Stimulated activated CD4-positive, alpha-beta T cell treated with anti-CD3 and anti-CD28 coated beads, Interleukin-15, amount 100 ng/mL, for 1 hour (primary cell): Measurements from ENCODE around the gene ASIC4.
A peak's percentile ranks its signal among the peaks of the same experiment; 100 is the strongest.

Experiments
- DNase-seq, 2 donors: peaks; one replicate each; pipeline ENCODE4 v3.0.0-alpha.2; 2020; ENCODE audit warnings: low read depth in 1 of 2, low spot score in 1 of 2

The ASIC4 gene

GRCh38 chr2:219548990-219549389 is 34.7 kb downstream of the ASIC4 start:
- DNase-seq: no peak

GRCh38 chr2:219549619-219550018 is 35.3 kb downstream of the ASIC4 start:
- DNase-seq: no peak

GRCh38 chr2:219551441-219552381 is 37.4 kb downstream of the ASIC4 start:
- no peak for DNase-seq

- DNase-seq: peak; percentile 61 to 74
Observed at GRCh38 chr2:219552382-219553167, 38.3 kb downstream of the ASIC4 start.

GRCh38 chr2:219553168-219553417 is 38.8 kb downstream of the ASIC4 start:
- no peak for DNase-seq

GRCh38 chr2:219553463-219553963 is 39.2 kb downstream of the ASIC4 start:
- no peak for DNase-seq

GRCh38 chr2:219554350-219554749 is 40.1 kb downstream of the ASIC4 start:
- no peak for DNase-seq

- no peak for DNase-seq
Observed at GRCh38 chr2:219555956-219556355, 41.7 kb downstream of the ASIC4 start.

GRCh38 chr2:219556413-219556812 is 42.1 kb downstream of the ASIC4 start:
- DNase-seq: no peak

- DNase-seq: no peak
Observed at GRCh38 chr2:219557320-219557719, 43.0 kb downstream of the ASIC4 start.

- DNase-seq: no peak
Observed at GRCh38 chr2:219557791-219558785, 43.8 kb downstream of the ASIC4 start.

GRCh38 chr2:219559156-219559915 is 45.1 kb downstream of the ASIC4 start:
- DNase-seq: no peak

GRCh38 chr2:219560037-219560892 is 46.0 kb downstream of the ASIC4 start:
- no peak for DNase-seq

- DNase-seq: no peak
Observed at GRCh38 chr2:219560893-219561178, 46.6 kb downstream of the ASIC4 start.

- DNase-seq: no peak
Observed at GRCh38 chr2:219561179-219562048, 47.1 kb downstream of the ASIC4 start.

GRCh38 chr2:219562049-219563020 is 48.1 kb downstream of the ASIC4 start:
- no peak for DNase-seq

GRCh38 chr2:219563271-219563928 is 49.1 kb downstream of the ASIC4 start:
- no peak for DNase-seq
